Ishikawa (cell line): ENCODE results near the gene CSNK1G1.

ENCODE experiments used
- CEBPB ChIP-seq: IDR thresholded peaks from 2 replicates; pipeline ENCODE4 v1.6.1; 2012
- CREB1 ChIP-seq: IDR thresholded peaks from 2 replicates; pipeline ENCODE4 v1.6.1; 2012; ENCODE audit warnings: low read depth
- EGR1 ChIP-seq: IDR thresholded peaks from 2 replicates; pipeline ENCODE4 v1.6.1; 2012
- EP300 ChIP-seq: IDR thresholded peaks from 2 replicates; pipeline ENCODE4 v1.6.1; 2012; ENCODE audit warnings: borderline replicate concordance
- FOXM1 ChIP-seq: IDR thresholded peaks from 2 replicates; pipeline ENCODE4 v1.6.1; 2012; ENCODE audit warnings: low read depth, borderline replicate concordance
- NFIC ChIP-seq: IDR thresholded peaks from 2 replicates; pipeline ENCODE4 v1.6.1; 2012
- RAD21 ChIP-seq: IDR thresholded peaks from 2 replicates; pipeline ENCODE4 v1.6.1; 2012; ENCODE audit warnings: low read depth
- TAF1 ChIP-seq: IDR thresholded peaks from 2 replicates; pipeline ENCODE4 v1.6.1; 2012; ENCODE audit warnings: low read depth, mild to moderate bottlenecking
- TCF12 ChIP-seq: IDR thresholded peaks from 2 replicates; pipeline ENCODE4 v1.6.1; 2012; ENCODE audit warnings: low read depth
- TEAD4 ChIP-seq: IDR thresholded peaks from 2 replicates; pipeline ENCODE4 v1.6.1; 2012
- USF1 ChIP-seq: IDR thresholded peaks from 2 replicates; pipeline ENCODE4 v1.6.1; 2012
- YY1 ChIP-seq: IDR thresholded peaks from 2 replicates; pipeline ENCODE4 v1.6.1; 2012; ENCODE audit warnings: low read depth
- ZBTB7A ChIP-seq: IDR thresholded peaks from 2 replicates; pipeline ENCODE4 v1.6.1; 2012; ENCODE audit warnings: low read depth
- TF ChIP-seq, protein P1 (sequence below): IDR thresholded peaks from 2 replicates; pipeline ENCODE4 v1.6.1; 2012
- TF ChIP-seq, protein P2 (sequence below): IDR thresholded peaks from 2 replicates; pipeline ENCODE4 v1.6.1; 2012; ENCODE audit warnings: low read depth, mild to moderate bottlenecking

CSNK1G1 gene

DNA sequence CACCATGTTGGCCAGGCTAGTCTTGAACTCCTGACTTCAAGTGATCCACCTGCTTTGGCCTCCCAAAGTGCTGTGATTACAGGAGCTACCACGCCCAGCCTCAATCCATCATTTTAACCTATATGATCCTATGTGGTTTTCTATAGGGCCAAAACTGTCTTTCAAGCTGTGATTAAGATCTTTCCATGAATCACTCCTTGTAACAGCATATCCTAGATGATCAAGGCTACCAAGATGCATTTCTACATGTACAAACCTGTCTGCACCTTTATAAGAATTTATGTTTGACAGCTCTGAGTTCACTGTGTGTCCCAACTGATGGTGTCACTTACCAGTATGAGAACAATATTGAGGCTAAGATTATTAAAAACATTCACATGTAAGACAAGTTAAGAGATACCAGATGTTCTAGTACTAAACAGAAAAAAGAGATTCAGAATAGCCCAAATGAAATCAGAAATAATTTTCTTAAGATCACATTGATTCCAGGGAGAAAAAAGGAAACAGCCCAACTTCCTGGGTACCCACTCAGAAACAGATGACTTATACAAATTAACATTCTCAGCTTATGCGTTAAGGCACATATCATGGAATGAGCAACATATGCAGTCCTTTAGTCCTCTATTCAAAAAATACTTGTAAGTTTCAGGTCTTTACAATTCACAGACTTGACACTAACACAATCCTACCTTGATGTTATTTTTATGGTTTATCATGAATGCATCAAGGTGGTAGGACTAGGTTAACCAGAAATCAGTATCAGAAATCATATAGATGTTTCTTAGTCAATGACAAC, 168.4 kb downstream of the CSNK1G1 start:
- TF ChIP-seq, protein P1, sequence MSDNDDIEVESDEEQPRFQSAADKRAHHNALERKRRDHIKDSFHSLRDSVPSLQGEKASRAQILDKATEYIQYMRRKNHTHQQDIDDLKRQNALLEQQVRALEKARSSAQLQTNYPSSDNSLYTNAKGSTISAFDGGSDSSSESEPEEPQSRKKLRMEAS = no peak
- TF ChIP-seq RAD21 (no peak), ZBTB7A (no peak), TEAD4 (no peak), EGR1 (no peak), TCF12 (no peak), USF1 (no peak), YY1 (no peak)
- TF ChIP-seq, protein P2, sequence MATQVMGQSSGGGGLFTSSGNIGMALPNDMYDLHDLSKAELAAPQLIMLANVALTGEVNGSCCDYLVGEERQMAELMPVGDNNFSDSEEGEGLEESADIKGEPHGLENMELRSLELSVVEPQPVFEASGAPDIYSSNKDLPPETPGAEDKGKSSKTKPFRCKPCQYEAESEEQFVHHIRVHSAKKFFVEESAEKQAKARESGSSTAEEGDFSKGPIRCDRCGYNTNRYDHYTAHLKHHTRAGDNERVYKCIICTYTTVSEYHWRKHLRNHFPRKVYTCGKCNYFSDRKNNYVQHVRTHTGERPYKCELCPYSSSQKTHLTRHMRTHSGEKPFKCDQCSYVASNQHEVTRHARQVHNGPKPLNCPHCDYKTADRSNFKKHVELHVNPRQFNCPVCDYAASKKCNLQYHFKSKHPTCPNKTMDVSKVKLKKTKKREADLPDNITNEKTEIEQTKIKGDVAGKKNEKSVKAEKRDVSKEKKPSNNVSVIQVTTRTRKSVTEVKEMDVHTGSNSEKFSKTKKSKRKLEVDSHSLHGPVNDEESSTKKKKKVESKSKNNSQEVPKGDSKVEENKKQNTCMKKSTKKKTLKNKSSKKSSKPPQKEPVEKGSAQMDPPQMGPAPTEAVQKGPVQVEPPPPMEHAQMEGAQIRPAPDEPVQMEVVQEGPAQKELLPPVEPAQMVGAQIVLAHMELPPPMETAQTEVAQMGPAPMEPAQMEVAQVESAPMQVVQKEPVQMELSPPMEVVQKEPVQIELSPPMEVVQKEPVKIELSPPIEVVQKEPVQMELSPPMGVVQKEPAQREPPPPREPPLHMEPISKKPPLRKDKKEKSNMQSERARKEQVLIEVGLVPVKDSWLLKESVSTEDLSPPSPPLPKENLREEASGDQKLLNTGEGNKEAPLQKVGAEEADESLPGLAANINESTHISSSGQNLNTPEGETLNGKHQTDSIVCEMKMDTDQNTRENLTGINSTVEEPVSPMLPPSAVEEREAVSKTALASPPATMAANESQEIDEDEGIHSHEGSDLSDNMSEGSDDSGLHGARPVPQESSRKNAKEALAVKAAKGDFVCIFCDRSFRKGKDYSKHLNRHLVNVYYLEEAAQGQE = no peak

DNA sequence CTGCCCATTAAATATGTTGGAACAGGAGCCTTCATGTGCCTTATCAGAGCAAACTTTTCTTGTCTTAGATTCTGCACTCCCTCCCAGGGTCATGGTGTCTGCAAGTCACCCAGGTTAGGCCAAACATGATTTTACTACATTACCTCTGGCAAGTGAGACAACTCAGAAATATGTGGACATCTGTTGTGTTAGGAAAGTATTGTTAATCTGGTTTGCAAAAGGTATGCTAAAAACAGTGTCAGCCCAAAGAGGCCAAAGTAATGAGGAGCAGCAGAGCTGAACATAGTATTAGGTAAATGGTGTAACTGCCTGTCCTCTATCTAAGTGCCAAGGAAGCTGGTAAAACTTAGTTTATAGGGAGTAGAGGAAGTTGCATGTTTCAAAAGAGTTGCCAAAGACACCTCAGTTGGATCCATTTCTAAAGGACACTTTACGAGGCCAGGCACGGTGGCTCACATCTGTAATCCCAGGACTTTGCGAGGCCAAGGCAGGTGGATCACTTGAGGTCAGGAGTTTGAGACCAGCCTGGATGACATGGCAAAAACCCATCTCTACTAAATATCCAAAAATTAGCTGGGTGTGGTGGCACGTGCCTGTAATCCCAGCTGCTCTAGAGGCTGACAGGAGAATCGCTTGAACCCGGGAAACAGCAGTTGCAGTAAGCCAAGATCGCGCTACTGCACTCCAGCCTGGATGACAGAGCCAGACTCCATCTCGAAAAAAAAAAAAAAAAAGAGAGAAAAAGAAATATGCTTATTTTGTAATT, 170.6 kb downstream of the CSNK1G1 start:
- TF ChIP-seq, protein P2 = no peak
- TF ChIP-seq ZBTB7A (no peak), TAF1 (no peak), USF1 (no peak), RAD21 (no peak), FOXM1 (no peak), EGR1 (no peak), EP300 (no peak), YY1 (no peak), NFIC (no peak), TEAD4 (no peak), CREB1 (no peak)
- TF ChIP-seq, protein P1 = no peak

- no peak for TF ChIP-seq EGR1
- TF ChIP-seq RAD21 = no peak
- TF ChIP-seq EP300 = no peak
- TF ChIP-seq CEBPB = no peak
- TF ChIP-seq USF1 = no peak
- no peak for TF ChIP-seq FOXM1
- no peak for TF ChIP-seq ZBTB7A
- no peak for TF ChIP-seq CREB1
These were observed 173.1 kb downstream of the CSNK1G1 start for GRCh38 chr15:64182859-64183370.

DNA sequence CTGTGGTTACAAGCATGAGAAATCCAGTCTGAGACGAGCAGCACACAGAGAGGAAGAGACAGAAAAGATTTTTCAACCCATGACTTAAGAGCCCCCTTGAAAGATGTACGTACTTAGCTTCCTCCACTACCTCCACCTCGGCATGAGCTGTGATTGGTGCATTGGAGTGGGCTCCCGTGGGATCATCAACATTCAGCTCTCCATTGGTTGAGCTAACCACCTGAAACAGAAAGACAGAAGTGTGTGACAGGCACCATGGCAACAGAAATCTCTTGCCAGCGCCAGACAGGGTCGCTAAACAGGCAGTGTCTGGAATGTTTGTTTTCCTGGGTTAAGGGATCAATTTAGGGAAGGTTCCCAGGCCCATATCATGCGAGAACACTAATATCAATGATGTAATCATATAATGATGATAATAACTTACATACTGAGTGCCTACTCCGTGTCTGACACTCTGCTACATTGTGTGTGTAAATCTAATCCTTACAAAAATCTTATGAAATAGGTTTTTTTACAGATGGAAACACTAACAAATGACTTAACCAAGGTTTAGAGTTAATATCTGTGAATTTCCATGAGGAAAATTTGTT, 175.6 kb downstream of the CSNK1G1 start:
- TF ChIP-seq EGR1 = no peak
- TF ChIP-seq, protein P2 = no peak
- no peak for TF ChIP-seq CEBPB
- no peak for TF ChIP-seq NFIC
- no peak for TF ChIP-seq ZBTB7A
- no peak for TF ChIP-seq EP300
- TF ChIP-seq CREB1 = no peak
- TF ChIP-seq TEAD4 = no peak
- TF ChIP-seq, protein P1 = no peak
- no peak for TF ChIP-seq TAF1
- no peak for TF ChIP-seq USF1
- TF ChIP-seq RAD21 = no peak
